ENCODE measurements around the gene TAF4.
"Not testable (repeated sequence)": the region's sequence is repeated elsewhere in the genome, so short reads cannot be mapped to it uniquely, and the experiment has no call there.

Gene TAF4

DNA sequence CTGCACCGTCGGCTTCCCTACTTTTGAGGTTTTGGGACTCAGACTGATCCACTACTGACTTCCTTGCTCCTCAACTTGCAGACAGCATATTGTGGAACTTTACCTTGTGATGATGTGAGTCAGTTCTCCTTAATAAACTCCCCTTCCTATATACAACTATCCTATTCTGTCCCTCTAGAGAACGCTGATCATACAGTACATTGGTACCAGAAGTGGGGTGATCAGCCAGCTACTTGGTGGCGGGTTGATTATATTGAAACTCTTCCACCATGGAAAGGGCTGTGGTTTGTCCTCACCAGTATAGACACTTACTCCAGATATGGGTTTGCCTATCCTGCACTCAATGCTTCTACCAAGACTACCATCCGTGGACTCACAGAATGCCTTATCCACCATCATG, 7.6 kb upstream of the TAF4 start:
- FAIRE-seq = no peak
- no peak for DNase-seq (ENCODE audit: insufficient read length)
- no peak for TF ChIP-seq POLR2AphosphoS5 (IDR thresholded peaks at IDR 0.05; ENCODE audit: low read depth, low read length)
- TF ChIP-seq TAF1 (IDR thresholded peaks at IDR 0.05; ENCODE audit: borderline replicate concordance, low read depth, low read length) = no peak
- no peak for TF ChIP-seq POLR2A (IDR thresholded peaks at IDR 0.05; ENCODE audit: low read depth, low read length)

- FAIRE-seq = not testable (repeated sequence)
Measured at GRCh38 chr20:62071669-62072430, 6.2 kb upstream of the TAF4 start.

GRCh38 chr20:62069741-62070216, 4.1 kb upstream of the TAF4 start:
- FAIRE-seq (no peak), DNase-seq (ENCODE audit: insufficient read length) (no peak)
- TF ChIP-seq TAF1 (IDR thresholded peaks at IDR 0.05; ENCODE audit: borderline replicate concordance, low read depth, low read length) (no peak), POLR2AphosphoS5 (IDR thresholded peaks at IDR 0.05; ENCODE audit: low read depth, low read length) (no peak), POLR2A (IDR thresholded peaks at IDR 0.05; ENCODE audit: low read depth, low read length) (no peak)

More at GRCh38 chr20:62071669-62072430, 6.2 kb upstream of the TAF4 start:
- not testable (repeated sequence) for DNase-seq (ENCODE audit: insufficient read length)

DNA sequence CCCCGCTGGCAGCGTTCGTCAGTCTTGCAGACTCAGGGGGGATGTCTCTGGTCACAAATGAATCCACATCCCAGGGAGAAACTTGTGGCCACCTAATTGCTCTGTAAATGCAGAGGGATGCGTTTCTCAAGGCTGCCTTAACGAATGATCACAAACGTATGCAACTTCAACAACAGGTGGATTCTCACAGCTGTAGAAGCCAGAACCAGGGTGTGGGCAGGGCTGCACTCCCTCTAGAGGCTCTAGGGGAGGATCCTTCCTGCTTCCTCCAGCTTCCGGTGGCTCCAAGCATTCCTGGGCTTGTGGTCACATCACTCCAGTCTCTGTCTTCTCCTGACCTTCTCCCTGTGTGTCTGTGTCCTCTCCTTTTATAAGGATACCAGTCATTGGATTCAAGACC, 3.3 kb upstream of the TAF4 start:
- FAIRE-seq (no peak), DNase-seq (ENCODE audit: insufficient read length) (no peak)
- TF ChIP-seq TAF1 (IDR thresholded peaks at IDR 0.05; ENCODE audit: borderline replicate concordance, low read depth, low read length) (no peak), POLR2A (IDR thresholded peaks at IDR 0.05; ENCODE audit: low read depth, low read length) (no peak), POLR2AphosphoS5 (IDR thresholded peaks at IDR 0.05; ENCODE audit: low read depth, low read length) (no peak)

DNA sequence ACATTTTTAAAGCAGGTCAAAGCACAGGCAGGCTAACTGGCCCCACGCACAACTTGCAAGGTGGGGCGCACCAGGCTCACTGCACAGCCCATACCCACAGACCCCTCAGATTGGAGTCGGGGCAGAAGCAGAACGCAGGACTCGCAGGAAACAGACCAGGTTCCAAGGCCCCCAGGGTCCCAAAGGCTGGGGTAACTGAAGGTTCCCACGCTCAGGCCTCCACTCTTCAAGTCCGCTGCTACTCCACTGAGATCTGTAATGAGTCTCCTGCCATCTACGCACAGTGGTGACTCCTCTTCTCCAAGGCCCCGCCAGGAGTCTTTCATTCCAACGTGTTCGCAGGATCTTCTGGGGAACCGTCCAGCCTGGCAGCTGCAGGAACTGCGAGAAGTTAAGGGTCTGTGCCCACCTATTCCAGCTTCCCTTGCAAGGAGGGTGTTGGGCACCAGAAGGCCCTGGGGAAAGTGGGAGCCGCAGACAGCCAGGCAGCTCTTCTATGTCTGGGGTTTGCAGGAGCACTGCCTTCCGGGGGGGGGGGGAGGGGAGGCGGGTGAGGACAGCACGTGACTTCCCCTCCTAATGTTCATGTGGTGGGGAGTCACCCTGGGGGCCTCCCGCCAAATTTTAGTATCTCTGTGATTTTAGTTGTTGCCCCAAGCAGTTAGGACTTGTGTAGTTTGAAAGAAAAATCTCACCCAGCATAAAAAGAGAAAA, 2.0 kb upstream of the TAF4 start:
- DNase-seq (ENCODE audit: insufficient read length) = no peak
- no peak for FAIRE-seq
- TF ChIP-seq POLR2A (IDR thresholded peaks at IDR 0.05; ENCODE audit: low read depth, low read length) (no peak), POLR2AphosphoS5 (IDR thresholded peaks at IDR 0.05; ENCODE audit: low read depth, low read length) (no peak), TAF1 (IDR thresholded peaks at IDR 0.05; ENCODE audit: borderline replicate concordance, low read depth, low read length) (no peak)

DNA sequence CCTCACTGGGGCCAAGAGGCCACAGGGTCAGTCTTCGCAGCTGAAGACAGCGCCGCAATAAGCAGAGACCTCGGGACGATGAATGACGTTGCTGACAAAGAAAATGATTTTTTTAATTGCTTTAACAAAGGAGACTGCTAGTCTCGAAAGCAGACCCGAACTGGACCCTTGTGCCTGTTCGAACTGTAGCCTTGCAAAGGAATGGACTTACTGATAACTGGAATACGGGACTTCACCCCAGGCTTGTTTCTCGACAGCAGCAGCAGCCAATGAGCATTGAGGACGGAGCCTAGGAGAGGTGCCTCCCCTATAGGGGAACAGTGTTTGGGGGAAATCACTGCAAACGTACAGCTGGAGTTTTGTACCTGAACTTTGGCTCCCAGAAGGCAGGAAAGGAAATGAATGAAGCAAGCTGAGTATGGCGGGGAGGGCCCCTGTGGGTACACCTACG, 1.3 kb upstream of the TAF4 start:
- DNase-seq (ENCODE audit: insufficient read length) (peak; percentile 58), FAIRE-seq (peak; percentile 71)
- no peak for TF ChIP-seq POLR2AphosphoS5 (IDR thresholded peaks at IDR 0.05; ENCODE audit: low read depth, low read length)
- no peak for TF ChIP-seq TAF1 (IDR thresholded peaks at IDR 0.05; ENCODE audit: borderline replicate concordance, low read depth, low read length)
- no peak for TF ChIP-seq POLR2A (IDR thresholded peaks at IDR 0.05; ENCODE audit: low read depth, low read length)

DNA sequence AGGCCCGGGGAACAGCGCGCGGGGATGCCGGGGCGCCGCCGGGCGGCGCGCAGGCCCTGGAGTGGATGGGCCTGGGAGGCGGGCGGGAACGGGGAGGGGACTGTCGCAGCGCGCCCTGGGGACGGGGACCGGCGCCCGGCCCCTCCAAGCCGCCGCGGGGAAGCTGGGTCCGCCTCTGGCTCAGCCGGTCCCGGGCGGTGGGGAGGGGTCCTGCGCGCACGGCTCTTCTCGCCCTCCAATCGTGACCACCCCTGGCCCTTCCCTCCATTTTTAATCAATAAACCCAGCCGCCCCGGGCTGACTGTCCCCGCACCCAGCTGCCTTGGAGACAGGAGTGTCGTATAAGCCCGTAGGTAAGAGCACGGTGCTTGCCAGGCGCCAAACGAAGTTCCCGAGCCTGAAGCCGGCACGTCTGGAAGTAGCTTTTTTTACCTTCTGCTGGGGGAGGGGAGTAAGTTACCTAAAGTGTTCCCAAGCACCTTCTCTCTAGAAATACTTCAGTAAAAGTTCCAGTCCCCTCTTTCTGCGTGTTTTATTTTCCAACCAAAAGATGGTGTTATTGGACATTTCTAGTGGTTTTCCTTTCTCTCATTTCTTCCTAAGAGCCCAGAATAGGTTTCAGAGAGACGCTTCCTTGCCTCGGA, 780 bp upstream of the TAF4 start:
- TF ChIP-seq TAF1 (IDR thresholded peaks at IDR 0.05; ENCODE audit: borderline replicate concordance, low read depth, low read length) (no peak), POLR2AphosphoS5 (IDR thresholded peaks at IDR 0.05; ENCODE audit: low read depth, low read length) (no peak), POLR2A (IDR thresholded peaks at IDR 0.05; ENCODE audit: low read depth, low read length) (no peak)
- FAIRE-seq (no peak), DNase-seq (ENCODE audit: insufficient read length) (peak; percentile 59)

DNA sequence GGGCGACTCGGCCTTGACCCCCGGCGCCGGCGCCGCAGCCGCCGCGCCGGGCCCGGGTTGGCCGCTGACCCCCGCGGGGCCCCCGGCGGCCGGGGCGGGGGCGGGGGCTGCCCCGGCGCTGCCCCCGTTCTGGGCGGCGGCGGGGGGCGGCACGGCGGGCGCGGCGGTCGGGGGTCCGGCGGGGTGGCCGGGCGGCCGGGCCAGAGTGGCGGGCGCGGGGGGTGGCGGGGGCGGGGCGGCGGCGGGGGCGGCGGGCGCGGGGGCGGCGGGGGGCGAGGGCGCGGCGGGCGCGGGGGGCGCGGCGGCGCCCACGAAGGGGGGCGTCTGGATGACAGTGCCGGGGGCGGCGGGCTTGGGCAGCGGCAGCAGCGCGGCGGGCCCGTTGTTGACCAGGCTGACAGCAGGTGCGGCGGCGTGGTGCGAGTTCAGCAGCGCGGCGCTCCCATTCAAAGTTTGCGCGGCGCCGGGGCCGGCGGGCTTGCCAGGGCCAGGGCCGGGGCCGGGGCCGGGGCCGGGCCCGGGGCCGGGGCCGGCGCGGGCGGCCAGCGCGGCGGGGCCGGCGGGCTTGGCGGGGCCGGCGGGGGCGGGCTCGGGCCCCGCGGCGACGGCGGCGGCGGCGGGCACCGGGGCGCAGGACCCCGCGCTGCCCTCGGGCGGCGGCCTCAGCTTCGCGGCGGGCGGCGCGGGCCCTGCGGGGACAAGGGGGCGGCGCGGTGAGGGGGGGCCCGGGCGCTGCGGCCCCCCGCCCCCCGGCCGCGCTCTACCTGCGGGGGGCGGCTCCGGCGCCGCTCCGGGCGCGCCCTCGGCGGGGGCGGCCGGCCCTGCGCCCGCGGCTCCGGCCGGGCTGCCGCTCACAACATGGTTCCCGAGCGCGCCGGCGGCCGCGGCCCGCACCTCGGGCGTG, 659 bp downstream of the TAF4 start:
- peak; percentile 53 for DNase-seq (ENCODE audit: insufficient read length)
- no peak for TF ChIP-seq POLR2A (IDR thresholded peaks at IDR 0.05; ENCODE audit: low read depth, low read length)
- TF ChIP-seq TAF1 (IDR thresholded peaks at IDR 0.05; ENCODE audit: borderline replicate concordance, low read depth, low read length) = no peak
- TF ChIP-seq POLR2AphosphoS5 (IDR thresholded peaks at IDR 0.05; ENCODE audit: low read depth, low read length) = no peak
- FAIRE-seq = no peak

DNA sequence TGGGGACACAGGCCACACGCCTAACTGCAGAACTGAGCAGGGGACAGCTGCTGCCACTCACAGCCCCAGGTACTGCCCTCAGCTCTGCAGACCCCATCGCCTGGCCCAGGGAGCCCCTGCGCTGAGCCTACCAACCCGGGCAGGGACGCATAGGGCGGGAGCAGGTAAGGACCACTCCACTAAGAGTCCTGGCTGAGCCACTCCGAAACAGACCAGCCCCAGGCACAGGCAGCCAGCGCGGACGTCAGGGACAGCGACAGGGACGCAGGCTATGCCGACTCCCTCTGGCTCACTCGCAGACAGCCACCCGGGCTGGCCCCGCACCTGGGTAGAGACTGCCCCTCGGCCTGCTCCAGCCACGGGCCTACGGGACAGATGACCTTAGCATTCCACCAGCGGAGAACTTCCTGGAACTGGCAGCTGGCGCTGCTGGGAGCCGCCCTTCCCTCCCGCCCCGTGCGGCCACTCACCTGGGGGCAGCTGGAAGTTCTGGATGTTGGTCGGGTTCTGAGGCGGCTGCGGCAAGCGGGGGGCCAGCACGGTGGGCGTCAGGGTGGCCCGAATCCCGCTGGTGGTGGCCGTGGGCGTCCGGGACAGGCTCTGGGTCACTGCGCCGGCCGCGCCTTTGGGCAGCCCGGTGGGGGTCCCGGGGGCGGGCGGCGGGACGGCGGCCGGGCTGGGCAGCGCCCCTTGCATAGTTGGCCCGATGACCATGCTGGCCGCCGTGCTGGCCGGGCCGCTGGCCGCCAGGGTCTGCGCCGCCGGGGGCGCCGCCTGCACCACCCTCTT, 1.5 kb downstream of the TAF4 start:
- DNase-seq (ENCODE audit: insufficient read length) = no peak
- TF ChIP-seq TAF1 (IDR thresholded peaks at IDR 0.05; ENCODE audit: borderline replicate concordance, low read depth, low read length) = no peak
- no peak for TF ChIP-seq POLR2AphosphoS5 (IDR thresholded peaks at IDR 0.05; ENCODE audit: low read depth, low read length)
- TF ChIP-seq POLR2A (IDR thresholded peaks at IDR 0.05; ENCODE audit: low read depth, low read length) = no peak
- no peak for FAIRE-seq

DNA sequence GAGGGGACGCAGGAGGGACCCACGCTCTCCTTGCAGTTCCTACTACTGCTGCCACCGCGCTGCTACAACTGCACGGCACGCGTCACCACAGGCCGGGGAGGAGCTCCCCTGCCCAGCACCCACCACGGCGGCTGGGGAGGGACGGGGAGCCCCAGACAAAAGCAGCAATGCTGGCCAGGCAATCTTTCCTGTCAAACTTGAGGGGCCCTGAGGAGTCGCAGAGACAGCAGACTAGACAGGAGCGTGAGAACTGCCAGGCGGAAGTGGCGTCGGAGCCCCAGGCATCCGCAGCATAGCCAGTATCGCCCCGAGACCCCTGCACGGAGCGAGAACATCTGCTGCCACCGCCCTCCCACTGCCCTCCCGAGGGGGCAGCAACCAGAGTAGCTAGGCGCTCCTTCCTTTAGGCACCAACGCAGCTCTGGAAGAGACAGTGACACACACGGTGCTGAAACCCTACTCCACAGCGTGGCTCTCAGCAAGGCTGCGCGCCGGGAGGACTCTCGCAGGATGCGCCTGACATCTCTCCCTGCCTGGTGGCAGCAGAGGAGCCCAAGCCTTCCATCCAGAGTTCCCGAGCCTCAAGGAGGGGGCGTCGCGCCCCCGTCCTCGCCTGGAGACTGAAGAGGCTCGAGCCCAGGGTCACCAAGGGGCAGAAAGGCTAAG, 2.2 kb downstream of the TAF4 start:
- no peak for FAIRE-seq
- TF ChIP-seq TAF1 (IDR thresholded peaks at IDR 0.05; ENCODE audit: borderline replicate concordance, low read depth, low read length) (no peak), POLR2A (IDR thresholded peaks at IDR 0.05; ENCODE audit: low read depth, low read length) (no peak), POLR2AphosphoS5 (IDR thresholded peaks at IDR 0.05; ENCODE audit: low read depth, low read length) (no peak)
- DNase-seq (ENCODE audit: insufficient read length) = no peak

All from GM12892 (cell line).